Daoy (cell line): ENCODE results near the gene PHF19. TPM values are rescaled to one million over a fixed set of nuclear protein-coding genes. Genes with fewer than 3 reads are reported as not detected.
A peak's percentile ranks its signal among the peaks of the same experiment; 100 is the strongest.

ENCODE experiments used
- DNase-seq: peaks from one replicate; pipeline ENCODE4 v3.0.0-alpha.2; 2015; ENCODE audit warnings: low read depth
- total RNA-seq: library from RNA; depleted of rRNA; stranded (reverse); fragments of >200 nt; shearing (Covaris generic); gene quantifications from 2 replicates; pipeline ENCODE4 v1.2.3, GENCODE V29; 2014

PHF19 gene
- total RNA-seq, 1 experiment from 2014 or later = 101 TPM

DNA sequence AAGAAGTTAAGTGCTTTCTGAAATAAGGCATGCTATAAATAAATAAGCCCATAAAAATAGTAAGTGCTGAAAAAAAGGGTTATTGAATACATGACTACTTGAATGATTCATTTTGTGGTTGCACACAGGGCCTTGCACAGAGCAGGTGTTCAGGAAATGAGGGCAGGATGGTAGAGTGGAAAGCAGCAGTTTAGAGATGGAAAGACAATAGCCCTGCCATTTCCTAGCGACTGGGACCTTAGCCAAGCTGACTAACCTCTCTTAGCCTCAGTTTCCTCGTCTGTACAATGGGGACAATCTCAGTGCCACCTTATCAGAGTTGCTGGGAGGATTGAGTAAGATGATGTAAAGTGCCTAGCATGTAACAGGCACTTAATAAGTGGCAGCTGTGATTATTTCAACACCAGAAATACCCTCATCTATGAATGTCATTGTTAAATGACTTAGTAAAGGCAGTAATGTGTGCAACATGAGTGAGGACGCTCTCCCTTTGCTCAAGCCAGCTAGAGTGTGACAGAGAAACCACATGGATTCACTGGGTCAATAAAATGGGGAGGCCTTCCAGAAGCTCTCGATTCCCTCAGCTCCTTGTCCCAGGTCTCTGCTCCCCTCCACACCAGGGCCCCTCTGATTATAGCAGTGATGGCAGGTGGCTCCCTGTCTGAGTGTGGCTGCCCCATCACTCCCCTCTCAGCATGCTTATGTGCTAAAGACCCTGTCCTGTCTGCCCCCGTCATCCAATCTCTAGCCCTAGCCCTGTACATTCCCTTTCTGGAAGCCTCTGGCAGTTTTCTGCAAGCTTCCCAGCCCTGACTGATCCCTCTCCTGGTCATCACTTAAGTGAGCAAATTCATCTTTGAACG, 16.0 kb upstream of the PHF19 start:
- peak; percentile 90 for DNase-seq

DNA sequence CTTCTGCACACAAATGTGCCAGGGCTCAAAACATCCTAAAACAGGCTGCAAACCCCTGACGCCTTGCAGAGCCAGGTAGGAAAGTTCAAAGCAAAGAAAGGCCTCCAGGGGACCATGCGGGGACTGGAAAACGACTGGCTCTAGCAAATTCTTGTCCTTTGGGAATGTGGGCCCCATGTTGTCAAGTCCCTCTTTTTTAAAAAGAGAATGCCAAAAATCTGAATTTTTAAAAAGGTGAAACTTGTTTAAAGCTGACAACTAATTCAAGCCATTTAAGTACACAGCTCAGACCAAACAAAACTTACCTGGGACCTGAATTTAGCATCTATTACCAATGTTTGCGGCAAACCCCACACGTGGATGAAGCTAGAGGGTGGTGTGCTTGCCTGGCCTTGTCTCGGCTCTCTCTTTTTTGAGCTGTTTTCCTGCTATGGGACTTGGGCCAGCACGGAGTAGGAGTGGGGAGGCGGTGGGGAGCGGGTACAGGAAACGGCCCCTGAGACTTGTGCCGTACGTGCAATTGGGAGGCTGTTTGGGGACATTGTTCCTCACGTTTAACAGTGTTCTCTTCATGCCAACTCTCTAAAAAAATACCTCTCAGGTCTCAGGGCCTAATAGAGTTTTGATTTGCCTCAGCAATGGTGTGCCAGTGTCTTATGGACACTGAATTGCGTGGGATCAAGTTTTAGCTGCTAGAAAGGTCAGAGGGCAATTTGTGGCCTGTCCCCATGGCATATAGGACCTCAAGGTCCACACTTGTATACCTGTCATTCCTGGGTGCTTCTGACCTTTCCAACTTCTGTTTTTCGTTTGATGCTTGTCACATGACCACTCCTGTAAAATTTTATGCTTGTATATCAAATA, 15.1 kb upstream of the PHF19 start:
- no peak for DNase-seq

DNA sequence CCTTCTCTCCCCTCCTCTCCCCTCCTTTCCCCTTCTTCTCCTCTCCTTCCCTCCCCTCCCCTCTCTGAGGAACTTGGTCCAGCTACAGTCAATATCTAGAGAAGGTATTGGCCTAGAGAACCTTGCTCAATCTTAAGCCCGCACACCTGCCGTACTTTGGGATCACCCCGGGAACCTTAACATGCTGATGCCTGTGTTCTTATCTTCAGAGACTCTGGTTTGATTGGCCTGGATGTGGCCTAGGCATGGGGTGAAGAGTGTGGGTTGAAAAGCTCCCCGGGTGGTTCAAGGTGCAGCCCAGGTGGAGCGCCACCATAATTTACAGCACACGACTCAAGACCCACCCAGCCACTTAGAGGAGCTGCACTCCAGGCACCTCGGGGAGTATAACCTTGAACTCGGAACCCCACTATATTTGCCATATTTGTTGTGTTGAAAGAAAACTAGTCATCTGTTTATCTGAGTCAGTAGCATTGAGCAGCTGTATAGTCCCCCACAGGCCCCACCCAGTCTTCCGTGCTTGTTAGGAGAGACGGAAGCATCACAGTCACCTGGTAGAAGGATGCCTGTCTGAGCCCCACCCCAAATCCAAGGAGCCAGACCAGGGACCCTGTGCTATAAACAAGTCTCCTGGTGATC, 14.4 kb upstream of the PHF19 start:
- peak; percentile 29 for DNase-seq

DNA sequence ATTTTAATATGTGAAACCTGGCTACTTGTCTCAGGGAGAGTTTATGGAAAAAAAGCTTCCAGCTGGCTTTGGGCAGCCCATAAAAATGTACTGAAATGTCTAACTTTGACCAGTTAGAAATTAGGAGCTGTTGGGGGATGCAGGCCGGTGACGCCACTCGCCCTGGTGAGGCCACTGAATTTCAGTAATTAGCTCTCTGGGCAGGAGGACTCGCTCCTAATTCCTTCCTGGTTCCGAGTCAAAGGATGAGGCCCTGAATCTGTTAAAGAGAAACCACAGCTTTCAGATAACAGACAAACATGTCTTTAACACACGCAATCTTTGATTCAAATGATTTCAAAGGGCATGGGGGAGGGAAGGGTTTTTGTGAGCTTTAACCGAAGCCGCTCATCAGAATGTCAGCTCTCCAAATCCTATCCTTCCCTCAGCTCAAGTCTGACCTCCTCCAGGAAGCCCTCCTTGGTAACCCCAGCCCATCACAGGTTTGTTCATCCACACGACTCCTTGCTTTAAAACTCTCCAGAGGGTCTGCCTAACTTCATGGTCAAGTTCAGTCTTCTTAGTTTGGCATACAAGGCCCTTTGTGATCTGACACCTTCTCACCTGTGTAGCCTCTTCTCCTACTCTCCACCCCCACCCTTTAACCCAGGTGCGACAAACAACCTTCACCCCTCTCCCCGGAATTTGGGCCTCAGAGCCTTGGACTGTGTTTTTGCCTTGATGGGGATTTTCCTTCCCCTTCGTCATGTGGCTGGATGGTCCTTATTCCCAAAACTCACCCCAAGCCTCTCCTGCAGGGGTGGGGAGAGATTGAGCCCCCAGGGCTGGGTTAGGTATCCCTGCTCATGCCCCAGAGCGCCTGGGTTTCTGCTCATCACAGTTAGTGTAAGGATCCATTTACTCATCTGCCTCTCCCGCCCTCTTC, 13.6 kb upstream of the PHF19 start:
- DNase-seq = no peak

DNA sequence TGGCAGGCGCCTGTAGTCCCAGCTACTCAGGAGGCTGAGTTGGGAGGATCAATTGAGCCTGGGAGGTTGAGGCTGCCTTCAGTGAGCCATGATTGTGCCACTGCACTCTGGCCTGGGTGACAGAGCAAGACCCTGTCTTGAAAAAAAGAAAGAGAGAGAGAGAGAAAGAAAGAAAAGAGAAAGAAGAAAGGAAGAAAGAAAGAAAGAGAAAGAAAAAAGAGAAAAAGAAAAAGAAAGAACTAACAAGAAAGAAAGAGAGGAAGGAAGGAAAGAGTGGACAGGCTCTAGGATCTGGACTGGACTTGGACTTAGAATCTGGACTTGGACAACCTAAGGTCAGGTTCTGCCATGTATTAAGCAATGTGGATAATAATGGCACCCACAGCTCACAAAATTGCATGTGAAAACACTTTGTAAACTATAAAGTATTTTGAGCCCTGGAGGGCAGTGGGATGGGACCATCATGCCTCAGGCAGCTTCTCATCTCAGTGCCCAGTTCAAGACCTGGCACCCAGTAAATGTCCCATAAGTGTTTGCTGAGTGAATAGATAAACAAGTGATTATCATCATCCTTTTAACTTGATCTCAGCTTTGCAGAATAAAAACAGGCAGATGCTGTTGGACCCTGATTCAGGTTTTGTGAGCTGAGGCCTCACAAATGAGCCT, 12.8 kb upstream of the PHF19 start:
- DNase-seq = no peak

DNA sequence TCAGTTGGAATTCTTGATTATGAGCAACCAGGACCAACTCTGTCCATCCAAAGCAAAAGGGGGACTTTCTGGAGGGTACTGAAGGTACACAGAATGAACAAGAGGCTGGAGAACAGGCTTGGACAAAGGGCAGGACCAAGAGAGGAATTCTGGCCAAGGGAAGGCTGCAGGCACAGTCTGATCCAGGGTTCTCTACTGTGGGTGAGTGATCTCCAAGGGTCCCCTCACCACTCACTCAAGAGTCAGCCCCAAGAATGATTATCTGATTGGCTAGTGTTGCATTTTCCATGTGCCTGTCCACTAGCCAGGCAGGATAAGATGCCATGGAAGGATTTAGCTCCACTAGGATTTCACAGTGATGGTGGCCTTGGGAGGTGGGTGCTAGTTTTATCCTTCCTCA, 11.6 kb upstream of the PHF19 start:
- DNase-seq = no peak

DNA sequence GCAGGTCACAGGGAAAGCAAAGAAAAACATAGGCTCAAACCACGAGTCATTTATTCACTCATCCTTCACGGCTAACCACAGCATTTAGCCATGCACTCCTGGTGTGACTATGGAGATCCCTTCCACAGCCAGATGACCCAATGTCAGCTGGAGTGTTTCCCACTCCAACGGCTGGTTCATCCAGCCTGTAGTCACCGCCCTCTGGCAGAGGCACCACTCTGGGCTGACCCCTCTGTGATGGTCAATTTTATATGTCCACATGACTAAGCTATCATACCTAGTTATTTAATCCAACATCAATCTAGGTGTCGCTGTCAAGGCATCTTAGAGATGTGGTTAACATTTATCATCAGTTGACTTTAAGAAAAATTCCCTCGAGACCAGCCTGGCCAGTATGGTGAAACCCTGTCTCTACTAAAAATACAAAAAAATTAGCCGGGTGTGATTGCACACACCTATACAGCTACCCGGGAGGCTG, 9.5 kb upstream of the PHF19 start:
- DNase-seq = peak; percentile 67

DNA sequence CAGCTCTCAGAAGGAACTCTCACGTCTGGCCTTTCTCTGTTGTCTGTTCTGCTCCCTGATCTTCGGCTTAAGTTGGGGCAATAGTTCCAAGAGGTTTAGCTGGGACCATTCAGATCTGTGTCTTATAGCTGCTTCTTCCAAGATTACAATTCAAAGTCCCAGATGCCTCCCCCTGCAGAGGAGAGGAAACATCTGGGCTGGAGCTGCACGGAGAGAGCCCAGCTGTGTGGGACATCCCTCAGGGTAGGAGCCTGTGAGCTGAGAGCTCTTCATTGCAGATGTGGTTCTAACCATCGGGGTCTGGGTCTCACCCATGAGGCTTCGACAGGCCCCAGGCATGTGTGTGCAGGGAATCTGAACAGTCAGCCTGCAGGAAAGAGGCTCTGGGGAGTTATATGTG, 9.0 kb upstream of the PHF19 start:
- no peak for DNase-seq

DNA sequence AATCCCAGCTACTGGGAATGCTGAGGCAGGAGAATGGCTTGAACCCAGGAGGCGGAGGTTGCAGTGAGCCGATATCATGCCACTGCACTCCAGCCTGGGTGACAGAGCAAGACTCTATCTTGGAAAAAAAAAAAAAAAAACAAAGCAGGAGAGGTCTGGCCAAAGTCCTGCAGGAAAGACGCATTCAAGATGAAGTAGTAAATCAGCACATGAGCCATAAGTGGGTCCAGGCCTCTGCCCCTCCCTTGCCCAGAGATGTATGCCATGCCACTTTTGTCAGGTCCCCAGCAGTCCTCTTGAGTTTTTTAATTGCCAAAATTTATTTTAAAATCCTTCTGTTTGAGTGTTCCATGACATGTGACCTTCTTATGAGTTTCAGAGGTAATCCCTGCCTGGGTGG, 8.5 kb upstream of the PHF19 start:
- DNase-seq = no peak

DNA sequence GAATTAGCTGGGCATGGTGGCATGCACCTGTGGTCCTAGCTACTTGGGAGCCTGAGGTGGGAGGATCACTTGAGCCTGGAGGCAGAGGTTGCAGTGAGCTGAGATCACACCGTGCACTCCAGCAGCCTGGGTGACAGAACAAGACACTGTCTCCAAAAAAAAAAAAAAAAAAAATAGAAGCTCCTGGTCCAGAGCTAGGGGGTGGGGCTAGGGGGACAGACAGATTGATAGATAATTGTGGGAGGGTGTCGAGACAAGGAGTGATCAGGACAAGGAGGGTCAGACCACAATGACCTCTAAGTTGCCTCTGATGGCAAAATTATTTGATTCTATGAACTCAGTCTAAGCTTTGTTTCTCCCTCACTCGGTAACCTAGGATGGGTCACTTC, 6.6 kb upstream of the PHF19 start:
- DNase-seq = no peak

DNA sequence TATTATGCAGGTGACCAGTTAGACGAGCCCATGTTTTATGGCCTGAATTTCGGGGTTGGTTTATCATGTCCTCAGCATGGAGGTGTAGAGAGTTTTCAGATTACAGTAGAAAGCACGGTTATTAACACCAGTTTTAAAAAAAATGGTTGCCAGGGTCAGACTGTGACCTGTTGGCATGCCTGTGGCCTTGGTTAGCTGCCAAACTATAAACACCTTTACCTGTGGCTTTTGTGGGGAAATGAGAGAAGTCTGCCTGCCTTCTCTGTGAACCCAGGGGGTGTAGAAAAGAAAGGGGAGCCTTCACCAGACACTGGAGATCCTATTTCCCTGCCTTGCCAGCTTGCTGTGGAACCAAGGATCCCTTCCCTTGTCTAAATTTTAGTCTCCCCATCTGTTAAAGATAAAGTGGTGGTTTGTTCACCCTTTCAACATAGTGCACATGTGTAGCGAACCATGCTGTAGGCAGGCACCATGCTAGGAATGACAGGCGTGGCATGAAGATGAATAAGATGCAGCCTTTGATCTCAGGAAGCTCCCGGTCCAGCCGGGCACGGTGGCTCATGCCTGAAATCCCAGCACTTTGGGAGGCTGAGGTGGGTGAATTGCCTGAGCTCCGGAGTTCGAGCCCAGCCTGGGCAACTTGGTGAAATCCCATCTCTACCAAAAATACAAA, 6.1 kb upstream of the PHF19 start:
- DNase-seq = no peak

DNA sequence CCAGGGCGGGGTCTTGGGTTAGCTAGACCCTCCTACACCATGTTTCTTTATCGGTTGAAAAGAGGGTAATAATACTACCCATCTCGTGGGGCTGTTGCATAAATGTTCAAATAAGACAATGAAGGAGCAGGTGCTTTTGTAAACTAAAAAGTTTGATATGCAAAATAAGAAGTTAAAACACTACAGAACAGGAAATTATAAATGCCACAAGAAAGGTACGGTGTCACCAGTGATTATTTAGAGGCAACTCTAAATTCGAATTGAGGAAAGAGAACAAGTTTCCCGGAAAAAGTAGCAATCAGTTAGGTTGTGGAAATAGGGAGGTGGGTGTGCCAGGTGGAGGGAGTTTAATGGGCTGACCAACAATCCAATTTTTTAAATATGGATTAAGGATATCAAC, 2.5 kb upstream of the PHF19 start:
- no peak for DNase-seq

DNA sequence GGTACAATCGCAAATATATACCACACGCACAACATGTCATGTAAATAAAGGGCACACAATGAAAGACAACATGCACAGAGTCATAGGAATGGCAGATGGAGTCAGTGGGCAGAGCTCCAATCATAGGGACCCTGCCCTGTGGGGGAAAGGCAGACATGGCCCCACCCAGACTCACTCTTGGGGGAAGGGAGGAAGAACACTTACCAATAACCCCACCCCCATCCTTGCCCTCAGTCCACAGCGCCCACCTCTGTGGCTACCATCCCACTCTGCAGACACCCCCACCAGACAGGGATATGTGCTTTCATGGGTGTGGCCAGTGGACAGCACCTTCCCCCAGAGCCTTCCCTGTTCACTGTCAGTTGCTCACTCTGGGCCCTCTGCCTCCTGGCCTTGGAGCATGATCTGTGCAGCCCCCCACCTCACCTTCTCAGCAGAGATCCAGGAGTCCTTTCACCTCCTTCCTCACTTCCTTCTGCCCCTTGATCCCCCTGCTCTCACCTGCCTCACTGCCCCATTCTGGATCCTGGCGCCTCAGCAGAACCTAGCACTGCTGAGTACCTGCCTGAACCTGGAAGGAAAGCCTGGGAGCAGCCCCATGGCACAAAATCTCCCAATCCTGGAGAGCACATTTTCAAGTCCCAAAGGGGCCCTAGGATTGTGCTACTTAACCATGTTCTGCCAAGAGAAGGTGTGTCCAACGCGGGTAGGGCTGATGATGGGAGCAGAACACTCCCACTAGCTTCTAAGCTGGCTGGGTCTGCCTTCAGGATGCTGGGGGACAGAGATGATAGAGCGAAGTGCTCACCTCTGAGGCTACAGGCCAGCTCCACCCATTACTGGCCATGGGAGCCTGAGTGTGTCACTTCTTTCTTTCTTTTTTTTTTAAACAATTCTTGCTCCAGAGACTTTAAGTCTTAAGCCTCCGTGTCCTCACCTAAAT, 1.5 kb upstream of the PHF19 start:
- peak; percentile 35 for DNase-seq

DNA sequence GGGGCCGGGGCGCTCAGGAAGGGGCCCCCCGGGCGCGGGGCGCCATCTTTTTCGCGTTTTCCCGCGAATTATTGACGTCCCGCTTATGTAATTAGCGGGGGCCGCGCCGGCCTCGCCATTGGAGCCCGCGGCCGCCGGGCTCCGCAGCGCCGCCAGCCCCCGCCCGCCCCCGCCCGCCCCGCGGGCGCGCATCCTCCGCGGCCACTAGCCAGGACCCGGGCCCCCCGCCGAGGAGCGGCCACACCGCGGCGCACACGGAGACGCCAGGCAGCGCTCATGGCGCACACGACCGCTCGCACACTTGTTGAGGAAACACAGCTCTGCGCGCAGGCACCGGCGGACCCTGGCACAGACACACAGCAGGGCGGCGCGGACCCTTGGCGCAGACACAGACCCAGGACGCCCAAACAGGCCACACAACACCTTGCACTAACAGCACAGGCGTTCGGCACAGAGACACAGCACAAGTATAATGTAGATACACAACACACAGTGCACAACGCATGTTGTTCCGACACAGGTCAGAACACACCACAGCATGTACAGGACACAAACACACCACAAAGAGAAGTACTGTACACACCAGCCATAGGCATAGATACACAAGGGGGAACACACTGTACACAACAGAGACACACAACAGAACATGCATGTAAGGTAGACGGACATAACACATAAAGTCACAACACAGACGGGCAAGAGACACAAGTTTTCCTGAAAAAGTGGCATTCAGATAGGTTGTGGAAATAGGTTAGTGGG, 467 bp upstream of the PHF19 start:
- DNase-seq = peak; percentile 89

DNA sequence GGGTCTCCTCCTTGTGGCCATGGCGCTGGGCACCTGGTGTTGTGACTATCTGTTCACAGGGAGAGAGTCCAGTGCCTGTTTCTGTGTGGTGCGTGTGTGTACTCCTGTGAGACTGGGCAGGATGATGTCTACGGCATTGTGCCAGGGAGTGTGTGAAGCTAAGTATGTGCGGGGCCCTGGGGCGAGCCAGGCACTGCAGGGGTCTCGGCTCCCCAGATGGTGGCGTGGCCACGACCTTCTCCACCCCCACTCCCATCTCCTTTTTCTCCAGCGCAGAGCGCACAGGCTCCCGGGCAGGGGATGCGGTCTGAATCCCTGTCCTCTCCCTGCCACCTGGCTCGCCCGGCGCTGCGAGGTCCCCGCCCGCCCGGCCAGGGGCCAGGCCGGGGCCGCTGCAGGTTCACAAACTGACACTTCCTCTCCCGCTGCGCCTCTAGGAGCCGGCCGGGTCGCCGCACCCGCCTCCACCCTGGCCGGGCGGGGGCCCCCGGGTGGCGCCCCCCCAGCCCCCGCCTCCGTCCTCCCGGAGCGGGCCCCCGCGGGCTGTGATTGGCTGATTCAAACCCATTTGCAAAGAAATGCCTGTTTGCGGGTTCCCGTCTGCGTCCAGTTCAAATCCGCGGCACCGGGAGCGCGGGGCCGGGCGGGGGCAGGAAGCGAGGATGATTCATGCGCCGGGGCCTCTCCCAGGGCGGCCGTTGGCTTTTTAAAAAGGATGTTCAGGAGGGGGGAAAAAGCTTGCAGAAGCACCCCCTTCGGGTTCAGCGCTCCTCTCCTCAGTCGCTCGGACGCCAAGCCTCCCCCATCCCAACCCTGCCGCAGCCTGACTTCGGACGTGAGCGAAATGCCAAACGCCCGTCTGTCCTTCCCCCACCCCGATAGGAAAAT, 790 bp downstream of the PHF19 start:
- peak; percentile 99 for DNase-seq

DNA sequence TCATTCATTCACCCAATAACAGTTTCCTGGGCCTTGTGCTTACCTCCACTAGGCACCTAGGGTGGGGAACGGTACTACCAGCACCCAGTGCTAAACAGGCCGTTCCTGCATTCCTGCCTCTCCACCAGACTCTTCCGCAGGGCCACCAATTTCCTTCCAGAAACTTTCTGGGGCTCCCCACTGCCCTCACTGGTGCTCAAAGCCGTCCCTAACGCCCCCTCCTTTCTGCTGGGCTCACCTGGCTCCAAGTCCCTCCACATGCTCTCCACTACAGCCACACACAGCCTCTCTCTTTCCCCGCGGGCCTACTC, 1.4 kb downstream of the PHF19 start:
- no peak for DNase-seq

DNA sequence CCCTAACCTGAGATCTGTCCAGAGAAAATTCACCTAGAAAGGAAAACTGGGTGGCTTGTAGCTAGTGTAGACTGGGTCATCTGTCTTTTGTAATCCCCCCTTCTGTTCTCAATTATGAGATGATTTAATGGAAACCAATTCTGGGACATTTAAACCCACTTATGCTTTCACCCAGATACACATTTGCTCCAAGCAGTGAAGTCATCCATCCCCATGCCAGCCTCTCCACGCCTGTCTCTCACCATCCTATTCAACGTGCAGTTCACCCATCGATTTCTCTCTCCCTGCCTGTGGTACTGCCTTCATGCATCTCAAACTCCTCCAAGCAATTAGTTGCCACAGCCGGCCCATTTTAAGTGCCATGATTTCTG, 1.8 kb downstream of the PHF19 start:
- DNase-seq = peak; percentile 32
